GM20000 (cell line): Measurements from ENCODE around the gene FCAR.

ENCODE experiments used
- DNase-seq: peaks from one replicate; pipeline ENCODE4 v3.0.0; 2012; ENCODE audit warnings: low spot score
- CTCF ChIP-seq: IDR thresholded peaks from 2 replicates; pipeline ENCODE4 v1.5.1; 2012; ENCODE audit warnings: mild to moderate bottlenecking, control low read depth; ENCODE audit errors: extremely low read depth, missing control alignments

The FCAR gene

GRCh38 chr19:54871696-54872095 lies 2.3 kb upstream of the FCAR start:
- no peak for DNase-seq
- no peak for TF ChIP-seq CTCF

GRCh38 chr19:54875506-54875905 lies 1.5 kb downstream of the FCAR start:
- no peak for TF ChIP-seq CTCF
- DNase-seq: no peak

- no peak for TF ChIP-seq CTCF
- no peak for DNase-seq
These were observed 3.4 kb downstream of the FCAR start for GRCh38 chr19:54877471-54877870.

- no peak for TF ChIP-seq CTCF
- DNase-seq: no peak
These were observed 7.8 kb downstream of the FCAR start for GRCh38 chr19:54881884-54882283.

- no peak for TF ChIP-seq CTCF
- peak; percentile 54 for DNase-seq
These were observed 8.7 kb downstream of the FCAR start for GRCh38 chr19:54882758-54883157.

GRCh38 chr19:54883228-54883627 lies 9.2 kb downstream of the FCAR start:
- no peak for TF ChIP-seq CTCF
- no peak for DNase-seq

GRCh38 chr19:54888239-54888638 lies 14.2 kb downstream of the FCAR start:
- no peak for DNase-seq
- no peak for TF ChIP-seq CTCF
